Endodermal cell (in vitro differentiated cells): ENCODE data around the gene SBSN. TPM values are rescaled to one million over a fixed set of nuclear protein-coding genes. Genes with fewer than 3 reads are reported as not detected.

ENCODE experiments used
- DNase-seq: peaks from one replicate; pipeline ENCODE4 v3.0.0-alpha.2; 2017
- H3K27ac ChIP-seq: 2 replicates; pipeline ENCODE4 v1.5.1; 2013; ENCODE audit warnings: mild to moderate bottlenecking, low read depth, low read length, moderate library complexity
- H3K27me3 ChIP-seq: 2 replicates; pipeline ENCODE4 v1.6.1; 2013; ENCODE audit warnings: mild to moderate bottlenecking, low read length, moderate library complexity; ENCODE audit not compliant: insufficient read depth, control insufficient read depth, poor library complexity, severe bottlenecking
- H3K36me3 ChIP-seq: 2 replicates; pipeline ENCODE4 v1.7.0; 2013; ENCODE audit warnings: mild to moderate bottlenecking, low read length, moderate library complexity; ENCODE audit not compliant: control insufficient read depth, insufficient read depth
- H3K4me1 ChIP-seq: one replicate; pipeline ENCODE4 v1.7.0; 2013; ENCODE audit warnings: low read length; ENCODE audit not compliant: control insufficient read depth, insufficient read depth
- H3K4me3 ChIP-seq: 2 replicates; pipeline ENCODE4 v1.5.1; 2013; ENCODE audit warnings: mild to moderate bottlenecking, low read length, moderate library complexity
- H3K9ac ChIP-seq: 2 replicates; pipeline ENCODE4 v1.6.1; 2013; ENCODE audit warnings: mild to moderate bottlenecking, low read length, moderate library complexity; ENCODE audit not compliant: poor library complexity, severe bottlenecking; ENCODE audit errors: extremely low read depth
- H3K9me3 ChIP-seq: 2 replicates; pipeline ENCODE4 v1.6.1; 2013; ENCODE audit warnings: mild to moderate bottlenecking, low read length, moderate library complexity; ENCODE audit not compliant: control insufficient read depth
- H3K27ac Mint-ChIP-seq: 2 replicates; pipeline ENCODE4 v1.8.0; 2020; ENCODE audit warnings: mixed read lengths
- H3K27me3 Mint-ChIP-seq: 2 replicates; pipeline ENCODE4 v1.8.0; 2021; ENCODE audit warnings: mild to moderate bottlenecking, mixed read lengths; ENCODE audit not compliant: insufficient read depth
- H3K36me3 Mint-ChIP-seq: 2 replicates; pipeline ENCODE4 v1.8.0; 2020; ENCODE audit warnings: low read depth, mixed read lengths
- H3K4me1 Mint-ChIP-seq: 2 replicates; pipeline ENCODE4 v1.8.0; 2020; ENCODE audit warnings: mixed read lengths
- H3K4me3 Mint-ChIP-seq: 2 replicates; pipeline ENCODE4 v1.8.0; 2020; ENCODE audit warnings: mild to moderate bottlenecking, moderate library complexity, mixed read lengths
- H3K9me3 Mint-ChIP-seq: 2 replicates; pipeline ENCODE4 v1.8.0; 2020; ENCODE audit warnings: mild to moderate bottlenecking, mixed read lengths
- WGBS, 2 experiments: methylation state at CpG; one replicate each; pipeline versions ENCODE4 v1.1.5 to v1.1.7; 2013; ENCODE audit warnings: missing lambda C conversion rate in 2 of 2, mixed read lengths in 1 of 2; ENCODE audit not compliant: insufficient coverage in 1 of 2, insufficient read length in 1 of 2; 5-methylcytosine and 5-hydroxymethylcytosine counted together
- total RNA-seq, 2 donors: library from RNA; stranded (reverse); fragmentation: NEBNext Ultra II Directional in 1 of 2; extraction: Animal tissue kit (Norgen Biotek cat#: 25700) in 1 of 2; gene quantifications; 2 replicates in 1 of 2; 3 replicates in 1 of 2; pipeline ENCODE4 v1.2.1, GENCODE V29; 2021
- TF ChIP-seq, protein P1 (sequence below): fragments of 200-600 bp; sonication (generic); conservative IDR thresholded peaks from 2 replicates; pipeline ENCODE4 v1.5.0; 2021; ENCODE audit warnings: antibody characterized with exemption, mild to moderate bottlenecking

Gene SBSN
- total RNA-seq, 2 donors from 2014 or later: not detected

DNA sequence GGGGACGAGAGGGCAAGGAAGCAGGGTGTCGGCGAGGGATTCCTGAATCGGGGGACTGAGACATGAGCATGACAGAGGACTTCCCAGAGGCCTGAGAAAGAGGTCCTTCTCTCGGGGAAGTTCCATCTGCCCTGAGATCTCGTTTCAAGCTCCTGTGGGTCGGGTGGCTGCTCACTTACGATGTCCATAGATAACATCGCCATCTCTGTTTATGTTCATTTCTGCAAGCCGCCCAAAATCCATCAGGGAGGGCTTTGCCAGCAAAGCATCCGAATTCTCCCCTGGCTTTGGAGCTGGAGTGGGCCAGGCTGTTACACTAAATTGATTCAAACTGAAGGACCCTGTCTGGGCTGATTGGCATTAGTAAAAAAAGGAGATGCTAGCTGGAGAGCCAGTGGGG, 20.6 kb downstream of the SBSN start:
- Mint-ChIP-seq H3K36me3 (peaks cover 56% of the 10 kb centered on the region), H3K4me1 (peaks cover 31% of the 10 kb centered on the region), H3K4me3 (peak overlapping the region; percentile 99), H3K27me3 (peaks cover 5% of the 10 kb centered on the region), H3K27ac (peak overlapping the region; percentile 4), H3K9me3 (no peaks in the 10 kb centered on the region)
- DNase-seq: no peak
- H3K27me3 ChIP-seq: no peaks in the 10 kb centered on the region
- H3K36me3 ChIP-seq: peaks cover 57% of the 10 kb centered on the region
- H3K4me3 ChIP-seq: peak overlapping the region; percentile 100
- 87 to 95% methylated on average over 11 of the region's 11 CpGs for WGBS, 2 experiments
- H3K9ac ChIP-seq: no peak overlapping the region
- no peak overlapping the region for H3K27ac ChIP-seq
- no peaks in the 10 kb centered on the region for H3K9me3 ChIP-seq
- peaks cover 11% of the 10 kb centered on the region for H3K4me1 ChIP-seq
- TF ChIP-seq, protein P1, sequence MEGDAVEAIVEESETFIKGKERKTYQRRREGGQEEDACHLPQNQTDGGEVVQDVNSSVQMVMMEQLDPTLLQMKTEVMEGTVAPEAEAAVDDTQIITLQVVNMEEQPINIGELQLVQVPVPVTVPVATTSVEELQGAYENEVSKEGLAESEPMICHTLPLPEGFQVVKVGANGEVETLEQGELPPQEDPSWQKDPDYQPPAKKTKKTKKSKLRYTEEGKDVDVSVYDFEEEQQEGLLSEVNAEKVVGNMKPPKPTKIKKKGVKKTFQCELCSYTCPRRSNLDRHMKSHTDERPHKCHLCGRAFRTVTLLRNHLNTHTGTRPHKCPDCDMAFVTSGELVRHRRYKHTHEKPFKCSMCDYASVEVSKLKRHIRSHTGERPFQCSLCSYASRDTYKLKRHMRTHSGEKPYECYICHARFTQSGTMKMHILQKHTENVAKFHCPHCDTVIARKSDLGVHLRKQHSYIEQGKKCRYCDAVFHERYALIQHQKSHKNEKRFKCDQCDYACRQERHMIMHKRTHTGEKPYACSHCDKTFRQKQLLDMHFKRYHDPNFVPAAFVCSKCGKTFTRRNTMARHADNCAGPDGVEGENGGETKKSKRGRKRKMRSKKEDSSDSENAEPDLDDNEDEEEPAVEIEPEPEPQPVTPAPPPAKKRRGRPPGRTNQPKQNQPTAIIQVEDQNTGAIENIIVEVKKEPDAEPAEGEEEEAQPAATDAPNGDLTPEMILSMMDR: no peak

DNA sequence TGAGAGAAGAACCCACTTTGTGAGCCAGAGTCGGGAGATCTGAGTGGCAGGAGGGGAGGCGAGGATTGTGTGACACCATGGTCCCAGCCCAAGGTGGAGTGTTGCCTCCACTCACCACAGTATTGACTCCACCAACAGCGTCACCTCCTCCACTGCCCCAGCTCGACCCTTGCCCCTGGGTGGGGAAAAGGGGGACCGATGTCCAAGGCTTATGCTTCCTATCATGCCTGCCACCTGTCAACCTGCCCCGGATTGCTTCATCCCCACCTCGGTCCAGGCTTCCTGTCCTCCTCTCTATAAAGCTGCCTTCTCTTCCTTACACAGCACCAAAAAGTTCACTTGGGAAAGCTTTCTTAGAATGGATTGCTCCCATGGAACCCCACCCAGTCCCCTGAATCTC, 22.1 kb downstream of the SBSN start:
- TF ChIP-seq, protein P1: no peak
- WGBS, 2 experiments: 93% methylated on average over 2 to 7 of the region's 7 CpGs
- no peak overlapping the region for H3K4me3 ChIP-seq
- H3K27me3 ChIP-seq: no peaks in the 10 kb centered on the region
- no peak for DNase-seq
- Mint-ChIP-seq H3K27me3 (no peaks in the 10 kb centered on the region), H3K9me3 (no peaks in the 10 kb centered on the region), H3K4me3 (no peak overlapping the region), H3K4me1 (peaks cover 37% of the 10 kb centered on the region), H3K27ac (no peak overlapping the region), H3K36me3 (peaks cover 70% of the 10 kb centered on the region)
- no peak overlapping the region for H3K27ac ChIP-seq
- no peaks in the 10 kb centered on the region for H3K9me3 ChIP-seq
- H3K9ac ChIP-seq: no peak overlapping the region
- H3K4me1 ChIP-seq: peaks cover 11% of the 10 kb centered on the region
- peaks cover 73% of the 10 kb centered on the region for H3K36me3 ChIP-seq

DNA sequence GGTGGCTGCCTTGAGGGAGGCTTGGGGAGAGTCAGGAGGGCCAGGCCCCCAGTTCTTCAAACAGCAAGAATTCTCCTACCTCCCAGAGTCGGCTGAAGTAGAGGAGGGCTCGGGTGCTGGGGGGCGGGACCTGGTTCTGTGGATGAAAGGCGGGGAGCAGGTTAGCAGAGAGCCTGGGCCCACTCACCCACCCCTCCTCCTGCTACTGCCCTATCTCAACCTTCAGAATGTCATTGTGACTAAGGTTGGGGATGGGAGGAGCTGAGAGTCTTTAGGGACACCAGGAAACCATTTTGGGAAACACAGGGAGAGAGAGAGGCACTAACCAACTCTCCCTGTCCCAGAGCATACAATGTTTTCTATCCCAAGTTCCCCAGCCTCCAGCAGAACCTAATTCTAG, 25.4 kb downstream of the SBSN start:
- no peak overlapping the region for H3K27ac ChIP-seq
- no peaks in the 10 kb centered on the region for H3K27me3 Mint-ChIP-seq
- H3K9me3 ChIP-seq: no peaks in the 10 kb centered on the region
- TF ChIP-seq, protein P1: no peak
- DNase-seq: no peak
- H3K9me3 Mint-ChIP-seq: no peaks in the 10 kb centered on the region
- H3K4me1 Mint-ChIP-seq: peaks cover 28% of the 10 kb centered on the region
- WGBS, 2 experiments: 84% methylated on average over 3 of the region's 4 CpGs; no CpG with 5 or more reads in 1 of the 2 experiments
- H3K4me3 Mint-ChIP-seq: peak overlapping the region; percentile 22
- H3K27me3 ChIP-seq: no peaks in the 10 kb centered on the region
- no peak overlapping the region for H3K9ac ChIP-seq
- peaks cover 93% of the 10 kb centered on the region for H3K36me3 Mint-ChIP-seq
- peak overlapping the region; percentile 90 for H3K27ac Mint-ChIP-seq
- peaks cover 11% of the 10 kb centered on the region for H3K4me1 ChIP-seq
- H3K36me3 ChIP-seq: peaks cover 96% of the 10 kb centered on the region
- H3K4me3 ChIP-seq: no peak overlapping the region
